ENCODE measurements around the gene HIF3A. TPM values are rescaled to one million over a fixed set of nuclear protein-coding genes. Genes with fewer than 3 reads are reported as not detected.

Gene HIF3A
- total and polyA plus RNA-seq, 9 of the 15 experiments (the other 6 are each of a cell fraction or from before 2014, with no cell fraction given), result 0.29 TPM; not detected in 8

GRCh38 chr19:46346821-46347571, 50.2 kb downstream of the HIF3A start, which contains the start of gene PPP5C (continued):
- TF ChIP-seq ZNF311 (CRISPR knock-in tag; IDR thresholded peaks at IDR 0.05) (no peak), ARID1B (IDR thresholded peaks at IDR 0.05) (peak; percentile 72), U2AF2 (optimal IDR thresholded peaks at IDR 0.05; ENCODE audit: low read depth, low read length) (no peak), ZNF24 (IDR thresholded peaks at IDR 0.05) (peak; percentile 37; the same call in 1 of the 2 replicates), HMG20A (CRISPR knock-in tag; conservative IDR thresholded peaks at IDR 0.05) (no peak), THRAP3 (IDR thresholded peaks at IDR 0.05; ENCODE audit: borderline replicate concordance) (no peak), ZNF224 (CRISPR knock-in tag; IDR thresholded peaks at IDR 0.05) (no peak), E4F1 (CRISPR knock-in tag; IDR thresholded peaks at IDR 0.05; ENCODE audit: borderline replicate concordance) (peak; percentile 99), NFXL1 (CRISPR knock-in tag; IDR thresholded peaks at IDR 0.05) (no peak), MEIS2 (IDR thresholded peaks at IDR 0.05; ENCODE audit: partially characterized antibody) (peak; percentile 99), RBBP5 (IDR thresholded peaks at IDR 0.05; ENCODE audit: borderline replicate concordance, insufficient read depth, low read length, poor library complexity, severe bottlenecking) (no peak), PTRF (tag; IDR thresholded peaks at IDR 0.05) (no peak), NCOA2 (IDR thresholded peaks at IDR 0.05; ENCODE audit: partially characterized antibody in 2 of 2) (no peak)
- TF ChIP-seq, protein P1, sequence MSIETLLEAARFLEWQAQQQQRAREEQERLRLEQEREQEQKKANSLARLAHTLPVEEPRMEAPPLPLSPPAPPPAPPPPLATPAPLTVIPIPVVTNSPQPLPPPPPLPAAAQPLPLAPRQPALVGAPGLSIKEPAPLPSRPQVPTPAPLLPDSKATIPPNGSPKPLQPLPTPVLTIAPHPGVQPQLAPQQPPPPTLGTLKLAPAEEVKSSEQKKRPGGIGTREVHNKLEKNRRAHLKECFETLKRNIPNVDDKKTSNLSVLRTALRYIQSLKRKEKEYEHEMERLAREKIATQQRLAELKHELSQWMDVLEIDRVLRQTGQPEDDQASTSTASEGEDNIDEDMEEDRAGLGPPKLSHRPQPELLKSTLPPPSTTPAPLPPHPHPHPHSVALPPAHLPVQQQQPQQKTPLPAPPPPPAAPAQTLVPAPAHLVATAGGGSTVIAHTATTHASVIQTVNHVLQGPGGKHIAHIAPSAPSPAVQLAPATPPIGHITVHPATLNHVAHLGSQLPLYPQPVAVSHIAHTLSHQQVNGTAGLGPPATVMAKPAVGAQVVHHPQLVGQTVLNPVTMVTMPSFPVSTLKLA (conservative IDR thresholded peaks at IDR 0.05), result peak; percentile 76 to 80
- TF ChIP-seq, protein P2, sequence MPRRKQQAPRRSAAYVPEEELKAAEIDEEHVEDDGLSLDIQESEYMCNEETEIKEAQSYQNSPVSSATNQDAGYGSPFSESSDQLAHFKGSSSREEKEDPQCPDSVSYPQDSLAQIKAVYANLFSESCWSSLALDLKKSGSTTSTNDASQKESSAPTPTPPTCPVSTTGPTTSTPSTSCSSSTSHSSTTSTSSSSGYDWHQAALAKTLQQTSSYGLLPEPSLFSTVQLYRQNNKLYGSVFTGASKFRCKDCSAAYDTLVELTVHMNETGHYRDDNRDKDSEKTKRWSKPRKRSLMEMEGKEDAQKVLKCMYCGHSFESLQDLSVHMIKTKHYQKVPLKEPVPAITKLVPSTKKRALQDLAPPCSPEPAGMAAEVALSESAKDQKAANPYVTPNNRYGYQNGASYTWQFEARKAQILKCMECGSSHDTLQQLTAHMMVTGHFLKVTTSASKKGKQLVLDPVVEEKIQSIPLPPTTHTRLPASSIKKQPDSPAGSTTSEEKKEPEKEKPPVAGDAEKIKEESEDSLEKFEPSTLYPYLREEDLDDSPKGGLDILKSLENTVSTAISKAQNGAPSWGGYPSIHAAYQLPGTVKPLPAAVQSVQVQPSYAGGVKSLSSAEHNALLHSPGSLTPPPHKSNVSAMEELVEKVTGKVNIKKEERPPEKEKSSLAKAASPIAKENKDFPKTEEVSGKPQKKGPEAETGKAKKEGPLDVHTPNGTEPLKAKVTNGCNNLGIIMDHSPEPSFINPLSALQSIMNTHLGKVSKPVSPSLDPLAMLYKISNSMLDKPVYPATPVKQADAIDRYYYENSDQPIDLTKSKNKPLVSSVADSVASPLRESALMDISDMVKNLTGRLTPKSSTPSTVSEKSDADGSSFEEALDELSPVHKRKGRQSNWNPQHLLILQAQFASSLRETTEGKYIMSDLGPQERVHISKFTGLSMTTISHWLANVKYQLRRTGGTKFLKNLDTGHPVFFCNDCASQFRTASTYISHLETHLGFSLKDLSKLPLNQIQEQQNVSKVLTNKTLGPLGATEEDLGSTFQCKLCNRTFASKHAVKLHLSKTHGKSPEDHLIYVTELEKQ (CRISPR knock-in tag; IDR thresholded peaks at IDR 0.05), result no peak
- TF ChIP-seq, protein P3, sequence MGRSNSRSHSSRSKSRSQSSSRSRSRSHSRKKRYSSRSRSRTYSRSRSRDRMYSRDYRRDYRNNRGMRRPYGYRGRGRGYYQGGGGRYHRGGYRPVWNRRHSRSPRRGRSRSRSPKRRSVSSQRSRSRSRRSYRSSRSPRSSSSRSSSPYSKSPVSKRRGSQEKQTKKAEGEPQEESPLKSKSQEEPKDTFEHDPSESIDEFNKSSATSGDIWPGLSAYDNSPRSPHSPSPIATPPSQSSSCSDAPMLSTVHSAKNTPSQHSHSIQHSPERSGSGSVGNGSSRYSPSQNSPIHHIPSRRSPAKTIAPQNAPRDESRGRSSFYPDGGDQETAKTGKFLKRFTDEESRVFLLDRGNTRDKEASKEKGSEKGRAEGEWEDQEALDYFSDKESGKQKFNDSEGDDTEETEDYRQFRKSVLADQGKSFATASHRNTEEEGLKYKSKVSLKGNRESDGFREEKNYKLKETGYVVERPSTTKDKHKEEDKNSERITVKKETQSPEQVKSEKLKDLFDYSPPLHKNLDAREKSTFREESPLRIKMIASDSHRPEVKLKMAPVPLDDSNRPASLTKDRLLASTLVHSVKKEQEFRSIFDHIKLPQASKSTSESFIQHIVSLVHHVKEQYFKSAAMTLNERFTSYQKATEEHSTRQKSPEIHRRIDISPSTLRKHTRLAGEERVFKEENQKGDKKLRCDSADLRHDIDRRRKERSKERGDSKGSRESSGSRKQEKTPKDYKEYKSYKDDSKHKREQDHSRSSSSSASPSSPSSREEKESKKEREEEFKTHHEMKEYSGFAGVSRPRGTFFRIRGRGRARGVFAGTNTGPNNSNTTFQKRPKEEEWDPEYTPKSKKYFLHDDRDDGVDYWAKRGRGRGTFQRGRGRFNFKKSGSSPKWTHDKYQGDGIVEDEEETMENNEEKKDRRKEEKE (IDR thresholded peaks at IDR 0.05; ENCODE audit: borderline replicate concordance in 1 of 2, control insufficient read depth in 1 of 2, low read depth in 2 of 2, low read length in 1 of 2), result no peak
